ENCODE data around the gene CCL24. TPM values are rescaled to one million over a fixed set of nuclear protein-coding genes. Genes with fewer than 3 reads are reported as not detected.
"Not testable (repeated sequence)": the region's sequence is repeated elsewhere in the genome, so short reads cannot be mapped to it uniquely, and the experiment has no call there.

CCL24 gene, protein sequence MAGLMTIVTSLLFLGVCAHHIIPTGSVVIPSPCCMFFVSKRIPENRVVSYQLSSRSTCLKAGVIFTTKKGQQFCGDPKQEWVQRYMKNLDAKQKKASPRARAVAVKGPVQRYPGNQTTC
- polyA plus RNA-seq (ENCODE audit: low read depth in 6 of 6): not detected

DNA sequence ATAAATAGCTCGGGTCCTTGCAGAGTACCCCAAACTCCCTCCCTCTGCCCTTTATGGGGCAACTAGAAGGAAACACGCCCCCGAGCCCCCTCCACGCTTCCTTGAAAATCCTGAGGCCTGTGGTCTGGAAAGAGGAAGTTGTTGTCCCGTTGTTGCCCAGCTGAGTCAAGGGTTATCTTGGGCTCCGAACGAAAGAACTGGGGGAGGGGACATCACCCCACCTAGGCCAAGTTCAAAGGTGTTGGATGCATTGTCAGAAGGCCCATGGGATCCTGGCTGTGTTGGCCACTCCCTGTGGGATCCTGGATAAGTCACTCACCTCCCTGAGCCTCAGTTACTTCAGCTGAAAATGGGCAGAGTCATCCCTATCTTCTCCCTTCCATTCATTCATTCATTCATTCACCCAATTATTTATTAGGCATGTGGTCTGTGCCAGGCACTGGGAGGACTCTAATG lies at the start of gene CCL24:
CCL24 (minus strand) TSS at position 26 of the 456 bp plus-strand sequence. CDS start 91 bp downstream, outside the sequence.
- H3K27me3 Mint-ChIP-seq: peaks cover 8 to 12% (median 9%) of the 10 kb centered on the region in 3 donors
- H3K4me1 Mint-ChIP-seq: no peaks in the 10 kb centered on the region
- no peak for ATAC-seq (ENCODE audit: low read depth in 2 of 2)
- no peaks in the 10 kb centered on the region for H3K36me3 Mint-ChIP-seq
- no peak within 1 kb of the TSS for H3K4me3 Mint-ChIP-seq
- DNase-seq: no peak
- peak within 1 kb of the TSS in 1 of 6 donors; percentile 6 for H3K27ac Mint-ChIP-seq
- H3K9me3 Mint-ChIP-seq: no peaks in the 10 kb centered on the region

DNA sequence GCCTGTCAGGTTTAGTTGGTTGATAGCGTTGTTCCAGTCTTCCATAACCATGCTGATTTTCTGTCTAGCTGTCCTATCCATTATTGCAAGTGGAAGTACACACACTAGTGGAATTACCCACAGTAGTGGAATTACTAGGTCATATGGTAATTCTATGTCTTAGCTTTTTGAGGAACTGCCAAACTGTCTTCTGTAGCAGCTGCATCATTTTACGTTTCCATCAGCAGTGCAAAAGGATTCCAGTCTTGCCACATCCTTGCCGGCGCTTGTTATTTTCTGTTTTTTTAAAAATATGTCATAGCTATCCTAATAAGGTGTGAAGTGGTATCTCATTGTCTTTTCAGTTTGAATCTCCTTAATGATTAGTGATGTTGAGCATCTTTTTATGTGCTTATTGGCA lies 48.0 kb upstream of the CCL24 start:
- H3K36me3 Mint-ChIP-seq: peaks cover 0 to 8% of the 10 kb centered on the region in 2 donors
- peaks cover 0 to 8% (median 8%) of the 10 kb centered on the region in 3 donors for H3K4me1 Mint-ChIP-seq
- DNase-seq (no peak), ATAC-seq (ENCODE audit: low read depth in 2 of 2) (no peak)
- H3K9me3 Mint-ChIP-seq: peaks cover 0 to 7% (median 0%) of the 10 kb centered on the region in 7 donors
- no peak overlapping the region for H3K4me3 Mint-ChIP-seq
- H3K27ac Mint-ChIP-seq: no peak overlapping the region
- H3K27me3 Mint-ChIP-seq: peaks cover 7 to 37% (median 33%) of the 10 kb centered on the region in 3 donors

DNA sequence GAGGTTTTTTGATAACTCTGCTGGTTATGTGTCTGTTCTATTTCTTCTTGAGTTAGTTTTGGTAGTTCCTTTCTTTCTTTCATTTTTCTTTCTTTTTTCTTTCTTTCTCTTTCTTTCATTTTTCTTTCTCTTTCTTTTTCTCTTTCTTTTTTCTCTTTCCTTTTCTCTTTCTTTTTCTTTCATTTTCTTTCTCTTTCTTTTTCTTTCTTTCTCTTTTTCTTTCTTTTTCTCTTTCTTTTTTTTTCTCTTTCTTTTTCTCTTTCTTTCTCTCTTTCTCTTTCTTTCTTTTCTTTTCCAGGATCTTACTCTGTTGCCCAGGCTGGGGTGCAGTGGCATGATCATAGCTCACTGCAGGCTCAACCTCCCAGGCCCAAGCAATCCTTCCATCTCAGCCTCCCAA lies 44.8 kb upstream of the CCL24 start:
- no peak overlapping the region for H3K4me3 Mint-ChIP-seq
- peaks cover 0 to 8% of the 10 kb centered on the region in 2 donors for H3K36me3 Mint-ChIP-seq
- peaks cover 0 to 7% (median 0%) of the 10 kb centered on the region in 7 donors for H3K9me3 Mint-ChIP-seq
- DNase-seq (no peak), ATAC-seq (ENCODE audit: low read depth in 2 of 2) (no peak)
- peak overlapping the region in 3 of 6 donors; percentile 43 to 61 (median 60) for H3K27ac Mint-ChIP-seq
- H3K27me3 Mint-ChIP-seq: peaks cover 0 to 16% (median 12%) of the 10 kb centered on the region in 3 donors
- H3K4me1 Mint-ChIP-seq: peaks cover 0 to 8% (median 4%) of the 10 kb centered on the region in 3 donors

DNA sequence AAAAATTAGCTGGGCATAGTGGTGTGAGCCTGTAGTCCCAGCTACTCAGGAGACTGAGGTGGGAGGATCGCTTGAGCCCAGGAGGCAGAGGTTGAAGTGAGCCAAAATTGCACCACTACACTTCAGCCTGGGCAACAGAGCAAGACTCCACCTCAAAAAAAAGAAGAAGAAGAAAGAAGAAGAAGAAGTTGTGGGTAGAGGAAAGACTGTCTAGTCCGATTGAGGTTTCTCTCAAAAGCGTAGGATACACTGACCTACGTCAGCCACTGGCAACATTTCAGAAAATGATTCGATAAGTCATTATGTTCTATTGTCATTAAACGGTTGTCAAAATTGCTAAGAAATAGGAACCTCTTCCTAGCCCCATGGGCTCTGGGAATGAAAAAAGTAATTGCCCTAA lies 42.9 kb upstream of the CCL24 start:
- H3K36me3 Mint-ChIP-seq: peaks cover 0 to 8% of the 10 kb centered on the region in 2 donors
- H3K9me3 Mint-ChIP-seq: peaks cover 0 to 7% (median 2%) of the 10 kb centered on the region in 7 donors
- peak overlapping the region in 1 of 6 donors; percentile 73 for H3K27ac Mint-ChIP-seq
- H3K4me3 Mint-ChIP-seq: no peak overlapping the region
- peaks cover 0 to 8% (median 4%) of the 10 kb centered on the region in 3 donors for H3K4me1 Mint-ChIP-seq
- ATAC-seq (ENCODE audit: low read depth in 2 of 2): peak; percentile 37 to 52
- peaks cover 0 to 12% (median 8%) of the 10 kb centered on the region in 3 donors for H3K27me3 Mint-ChIP-seq
- DNase-seq: no peak

DNA sequence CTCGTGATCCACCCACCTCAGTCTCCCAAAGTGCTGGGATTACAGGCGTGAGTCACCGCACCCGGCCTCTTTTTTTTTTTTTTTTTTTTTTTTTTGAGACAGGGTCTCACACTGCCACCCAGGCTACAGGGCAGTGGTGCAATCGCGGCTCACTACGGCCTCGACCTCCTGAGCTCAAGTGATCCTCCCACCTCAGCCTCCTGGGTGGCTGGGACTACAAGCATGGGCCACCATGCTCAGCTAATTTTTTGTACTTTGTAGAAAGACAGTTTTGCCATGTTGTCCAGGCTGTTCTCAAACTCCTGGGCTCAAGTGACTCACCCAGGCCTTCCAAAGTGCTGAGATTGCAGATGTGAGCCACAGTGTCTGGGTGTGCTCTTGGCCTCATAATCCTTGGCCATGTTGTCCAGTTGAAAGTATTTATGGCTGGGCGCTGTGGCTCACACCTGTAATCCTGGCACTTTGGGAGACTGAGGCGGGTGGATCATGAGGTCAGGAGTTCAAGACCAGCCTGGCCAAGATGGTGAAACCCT lies 41.3 kb upstream of the CCL24 start:
- not testable (repeated sequence) for DNase-seq; H3K4me1 Mint-ChIP-seq; H3K36me3 Mint-ChIP-seq; H3K27ac Mint-ChIP-seq; ATAC-seq (ENCODE audit: low read depth in 2 of 2); H3K9me3 Mint-ChIP-seq
- Mint-ChIP-seq H3K4me3 (peak overlapping the region in 1 of 8 donors; percentile 51), H3K27me3 (peaks cover 0 to 12% (median 8%) of the 10 kb centered on the region in 3 donors)

DNA sequence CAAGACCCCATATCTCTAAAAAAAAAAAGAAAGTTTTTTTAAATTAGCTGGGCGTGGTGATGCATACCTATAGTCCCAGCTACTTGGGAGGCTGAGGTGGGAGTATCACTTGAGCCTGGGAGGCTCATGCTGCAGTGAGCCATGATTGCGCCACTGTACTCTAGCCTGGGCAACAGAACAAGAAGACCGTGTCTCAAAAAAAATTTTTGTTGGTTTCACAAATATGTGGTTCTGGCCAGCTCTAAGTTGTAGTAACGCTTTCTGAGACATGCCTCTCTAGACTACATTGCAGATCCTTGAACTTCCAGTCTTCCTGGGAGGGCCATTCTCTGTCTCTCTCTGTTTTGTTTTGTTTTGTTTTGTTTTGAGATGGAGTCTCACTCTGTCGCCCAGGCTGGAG lies 40.6 kb upstream of the CCL24 start:
- H3K9me3 Mint-ChIP-seq: peaks cover 0 to 7% (median 2%) of the 10 kb centered on the region in 7 donors
- H3K4me3 Mint-ChIP-seq: no peak overlapping the region
- H3K27ac Mint-ChIP-seq: no peak overlapping the region
- H3K27me3 Mint-ChIP-seq: peaks cover 0 to 12% (median 7%) of the 10 kb centered on the region in 3 donors
- ATAC-seq (ENCODE audit: low read depth in 2 of 2): no peak
- H3K36me3 Mint-ChIP-seq: peaks cover 0 to 7% of the 10 kb centered on the region in 2 donors
- H3K4me1 Mint-ChIP-seq: peaks cover 0 to 8% (median 4%) of the 10 kb centered on the region in 3 donors
- DNase-seq: no peak

DNA sequence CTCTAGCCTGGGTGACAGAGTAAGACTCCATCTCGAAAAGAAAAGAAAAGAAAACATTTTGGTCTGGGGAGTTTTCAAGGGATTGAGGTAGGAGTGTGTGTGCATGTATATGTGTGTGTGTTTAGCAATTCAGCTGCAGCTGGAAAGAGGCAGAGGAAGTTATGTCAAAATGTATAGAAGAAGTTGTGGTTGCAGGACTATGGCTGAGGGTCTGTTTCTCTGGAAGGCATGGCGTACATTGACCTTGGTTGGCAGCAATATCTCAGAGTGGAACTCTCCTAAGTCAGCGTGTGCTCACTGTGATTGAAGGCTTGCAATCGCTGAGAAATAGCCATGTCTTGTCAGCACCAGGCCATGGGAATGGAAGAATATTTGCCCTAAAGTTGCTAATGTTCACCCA lies 36.6 kb upstream of the CCL24 start:
- ATAC-seq (ENCODE audit: low read depth in 2 of 2): no peak

DNA sequence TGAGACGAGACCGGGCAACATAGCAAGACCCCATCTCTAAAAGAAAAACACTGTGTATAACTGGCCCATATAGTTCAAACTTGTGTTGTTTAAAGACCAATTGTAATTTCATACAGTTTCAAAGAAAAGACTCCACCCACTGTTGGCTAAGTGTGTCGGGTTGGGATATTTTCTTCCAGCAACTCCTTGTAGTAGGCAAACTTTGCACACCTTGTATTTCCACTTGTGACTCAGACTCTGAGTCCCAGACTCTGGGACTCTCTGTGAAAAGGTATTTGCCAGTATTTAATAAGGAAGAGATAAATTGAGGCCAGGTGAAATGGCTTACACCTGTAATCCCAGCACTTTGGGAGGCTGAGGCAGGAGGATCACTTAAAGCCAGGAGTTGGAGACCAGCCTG lies 36.0 kb upstream of the CCL24 start:
- DNase-seq: no peak
- no peak overlapping the region for H3K4me3 Mint-ChIP-seq
- H3K36me3 Mint-ChIP-seq: no peaks in the 10 kb centered on the region
- no peaks in the 10 kb centered on the region for H3K4me1 Mint-ChIP-seq
- ATAC-seq (ENCODE audit: low read depth in 2 of 2): no peak
- H3K27me3 Mint-ChIP-seq: peaks cover 0 to 7% (median 5%) of the 10 kb centered on the region in 3 donors
- H3K27ac Mint-ChIP-seq: no peak overlapping the region
- peaks cover 0 to 2% (median 0%) of the 10 kb centered on the region in 7 donors for H3K9me3 Mint-ChIP-seq

More for the DNA sequence above, 36.6 kb upstream of the CCL24 start:
- no peak for DNase-seq
- H3K36me3 Mint-ChIP-seq: no peaks in the 10 kb centered on the region
- no peaks in the 10 kb centered on the region for H3K4me1 Mint-ChIP-seq
- peaks cover 0 to 7% (median 5%) of the 10 kb centered on the region in 3 donors for H3K27me3 Mint-ChIP-seq
- H3K27ac Mint-ChIP-seq: no peak overlapping the region
- no peak overlapping the region for H3K4me3 Mint-ChIP-seq
- H3K9me3 Mint-ChIP-seq: peaks cover 0 to 2% (median 0%) of the 10 kb centered on the region in 7 donors

DNA sequence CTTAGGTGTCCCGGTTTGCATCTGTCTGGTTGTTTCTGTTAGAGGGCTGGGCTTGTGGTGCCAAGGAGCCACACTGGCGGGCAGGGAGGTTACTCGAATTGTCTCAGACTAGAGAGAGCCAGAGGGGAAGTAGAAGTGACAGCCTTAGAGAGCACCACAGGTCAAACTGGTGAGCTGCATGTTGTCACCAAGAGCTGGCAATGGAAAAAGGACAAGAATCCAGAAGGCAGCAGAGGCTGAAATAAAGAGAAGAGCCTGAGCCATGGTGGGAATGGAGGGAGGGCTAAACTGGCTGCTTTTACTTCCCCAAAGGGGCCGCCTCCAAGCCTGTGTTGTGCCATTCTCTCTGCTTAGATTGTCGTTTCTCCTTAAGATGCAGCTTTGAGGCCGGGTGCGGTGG lies 34.1 kb upstream of the CCL24 start:
- Mint-ChIP-seq H3K4me1 (no peaks in the 10 kb centered on the region), H3K27me3 (peaks cover 0 to 7% (median 5%) of the 10 kb centered on the region in 3 donors)
- no peak for DNase-seq

DNA sequence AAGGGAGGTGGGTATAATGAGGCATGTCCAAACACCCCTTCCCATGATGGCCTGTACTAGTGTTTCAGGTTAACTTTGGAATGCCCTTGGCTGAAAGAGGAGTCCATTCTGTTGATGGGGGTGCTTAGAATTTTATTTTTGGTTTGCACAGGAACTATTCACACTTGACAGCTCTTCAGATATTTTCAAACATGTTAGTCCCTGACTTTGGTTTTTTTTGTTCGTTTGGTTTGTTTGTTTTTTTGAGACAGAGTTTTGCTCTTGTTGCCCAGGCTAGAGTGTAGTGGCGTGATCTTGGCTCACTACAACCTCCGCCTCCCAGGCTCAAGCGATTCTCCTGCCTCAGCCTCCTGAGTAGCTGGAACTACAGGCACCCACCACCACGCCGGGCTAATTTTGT lies 31.5 kb upstream of the CCL24 start:
- DNase-seq; H3K27ac Mint-ChIP-seq; ATAC-seq (ENCODE audit: low read depth in 2 of 2); H3K4me1 Mint-ChIP-seq; H3K27me3 Mint-ChIP-seq; H3K4me3 Mint-ChIP-seq; H3K36me3 Mint-ChIP-seq; H3K9me3 Mint-ChIP-seq: not testable (repeated sequence)

More for the DNA sequence above, 34.1 kb upstream of the CCL24 start:
- no peaks in the 10 kb centered on the region for H3K36me3 Mint-ChIP-seq
- H3K4me3 Mint-ChIP-seq: no peak overlapping the region
- no peak overlapping the region for H3K27ac Mint-ChIP-seq
- peaks cover 0 to 2% (median 0%) of the 10 kb centered on the region in 7 donors for H3K9me3 Mint-ChIP-seq
- no peak for ATAC-seq (ENCODE audit: low read depth in 2 of 2)

DNA sequence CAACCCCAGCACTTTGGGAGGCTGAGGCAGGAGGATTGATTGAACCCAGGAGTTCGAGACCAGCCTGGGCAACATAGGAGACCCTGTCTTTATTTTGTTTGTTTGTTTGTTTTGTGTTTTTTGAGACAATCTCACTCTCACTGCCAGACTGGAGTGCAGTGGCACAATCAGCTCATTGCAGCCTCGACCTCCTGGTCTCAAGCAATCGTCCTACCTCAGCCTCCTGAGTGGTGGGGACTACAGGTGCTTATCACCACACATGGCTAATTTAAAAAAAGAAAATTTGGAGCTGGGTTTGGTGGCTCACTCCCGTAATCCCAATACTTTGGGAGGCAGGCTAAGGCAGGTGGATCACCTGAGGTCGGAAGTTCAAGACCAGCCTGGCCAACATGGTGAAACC lies 30.6 kb upstream of the CCL24 start:
- H3K27me3 Mint-ChIP-seq: peaks cover 0 to 7% (median 5%) of the 10 kb centered on the region in 3 donors
- no peak for ATAC-seq (ENCODE audit: low read depth in 2 of 2)
- DNase-seq: no peak
- H3K4me3 Mint-ChIP-seq: no peak overlapping the region
- no peak overlapping the region for H3K27ac Mint-ChIP-seq
- H3K36me3 Mint-ChIP-seq: no peaks in the 10 kb centered on the region
- H3K9me3 Mint-ChIP-seq: peaks cover 0 to 1% (median 0%) of the 10 kb centered on the region in 7 donors
- no peaks in the 10 kb centered on the region for H3K4me1 Mint-ChIP-seq

DNA sequence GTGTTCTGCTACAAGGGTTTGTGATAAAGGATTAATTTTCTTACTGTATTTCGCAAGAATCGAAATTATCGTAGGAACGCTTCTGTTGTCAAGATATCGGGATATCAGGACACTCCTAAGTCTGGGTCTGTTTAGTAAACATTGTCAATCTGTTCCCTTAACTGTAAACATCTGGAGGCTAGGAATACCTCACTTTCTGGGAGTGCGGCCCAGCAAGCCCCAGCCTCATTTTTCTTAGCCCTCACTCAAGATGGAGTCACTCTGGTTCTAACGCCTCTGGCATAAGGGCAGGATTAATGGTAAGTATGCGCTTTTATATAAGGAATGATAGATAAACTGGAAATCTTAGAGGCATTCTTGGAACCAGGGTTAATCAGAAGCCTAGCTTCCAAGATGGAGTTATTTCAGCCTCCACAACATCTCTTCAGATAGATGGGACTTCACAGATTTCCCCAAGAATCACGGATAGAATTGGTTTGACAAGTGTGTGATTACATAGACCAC lies 30.1 kb upstream of the CCL24 start:
- no peak overlapping the region for H3K4me3 Mint-ChIP-seq
- no peak for ATAC-seq (ENCODE audit: low read depth in 2 of 2)
- peaks cover 0 to 7% (median 5%) of the 10 kb centered on the region in 3 donors for H3K27me3 Mint-ChIP-seq

DNA sequence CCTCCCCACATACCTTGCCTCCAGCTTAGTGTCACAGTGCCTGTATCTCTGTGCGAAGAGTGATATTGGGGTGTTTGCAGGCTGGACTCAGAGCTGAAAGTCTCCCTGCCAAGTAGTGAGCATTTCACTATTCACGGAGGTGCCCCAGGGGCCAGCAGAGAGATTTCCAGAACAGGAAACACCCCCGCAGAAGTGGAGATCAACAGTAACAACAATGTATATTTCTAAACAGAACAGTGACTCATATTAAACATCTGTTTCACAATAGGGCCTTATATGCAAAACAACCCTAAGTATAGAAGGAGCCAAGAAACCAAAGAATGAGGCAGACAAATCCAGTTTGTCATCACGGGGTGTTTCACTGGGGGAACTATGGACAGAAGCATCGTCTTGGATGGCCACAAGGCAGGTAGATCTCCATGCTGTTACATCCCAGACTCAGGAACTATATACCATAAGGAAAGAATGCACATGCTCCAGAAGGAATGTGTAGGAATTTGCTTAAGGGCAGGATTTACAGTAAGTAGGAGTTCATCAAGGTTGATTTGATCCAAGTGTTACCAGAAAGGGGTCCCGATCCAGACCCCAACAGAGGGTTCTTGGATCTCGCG lies 29.3 kb upstream of the CCL24 start:
- peaks cover 0 to 12% (median 8%) of the 10 kb centered on the region in 3 donors for H3K27me3 Mint-ChIP-seq
- ATAC-seq (ENCODE audit: low read depth in 2 of 2): no peak
- no peak for DNase-seq
- H3K4me1 Mint-ChIP-seq: no peaks in the 10 kb centered on the region
- H3K4me3 Mint-ChIP-seq: no peak overlapping the region
- H3K9me3 Mint-ChIP-seq: peaks cover 0 to 4% (median 0%) of the 10 kb centered on the region in 7 donors
- H3K36me3 Mint-ChIP-seq: no peaks in the 10 kb centered on the region
- no peak overlapping the region for H3K27ac Mint-ChIP-seq

More for the DNA sequence above, 30.1 kb upstream of the CCL24 start:
- DNase-seq: no peak
- H3K9me3 Mint-ChIP-seq: peaks cover 0 to 1% (median 0%) of the 10 kb centered on the region in 7 donors
- no peaks in the 10 kb centered on the region for H3K4me1 Mint-ChIP-seq
- no peaks in the 10 kb centered on the region for H3K36me3 Mint-ChIP-seq
- H3K27ac Mint-ChIP-seq: no peak overlapping the region

Measured in naive B cell (primary cell).